GM20431 (cell line): ENCODE data around the gene HSPB2.
"Not testable (repeated sequence)": the region's sequence is repeated elsewhere in the genome, so short reads cannot be mapped to it uniquely, and the experiment has no call there.

Source experiments
- in situ Hi-C: fragments of 300-500 bp; cut with MseI, MboI; formaldehyde crosslinking; loops from one replicate; pipeline ENCODE4 v1.15.0; 2020; ENCODE audit warnings: low sequenced_read_pairs; ENCODE audit not compliant: unreplicated experiment

HSPB2 gene

GRCh38 chr11:111912535-111912934, at the start of gene HSPB2:
TSS of gene HSPB2 (plus strand) at chr11:111912734. CDS start at chr11:111912830, 96 bp downstream.
- in situ Hi-C loops, result no loop called here

GRCh38 chr11:111870113-111870512, 42.4 kb upstream of the HSPB2 start:
- in situ Hi-C loops, result no loop called here

- in situ Hi-C loops, result no loop called here
Measured at GRCh38 chr11:111870522-111870885, 42.0 kb upstream of the HSPB2 start.

- in situ Hi-C loops, result no loop called here
Measured at GRCh38 chr11:111870886-111871692, 41.4 kb upstream of the HSPB2 start, which contains the start of gene ALG9. TSS of gene ALG9 (minus strand) at chr11:111871581. CDS start at chr11:111871482, 99 bp downstream.

GRCh38 chr11:111871693-111872161, 40.8 kb upstream of the HSPB2 start:
- in situ Hi-C loops, result no loop called here

GRCh38 chr11:111878385-111878848, 34.1 kb upstream of the HSPB2 start:
- in situ Hi-C loops, result no loop called here

GRCh38 chr11:111878849-111879636, 33.5 kb upstream of the HSPB2 start, which contains the start of the genes CFAP68 and FDXACB1:
TSS of gene CFAP68 (plus strand) at chr11:111879541. CDS start at chr11:111879561, 20 bp downstream.
TSS of gene FDXACB1 (minus strand) at chr11:111879165. CDS start at chr11:111879132, 33 bp downstream.
- in situ Hi-C loops, result no loop called here

- in situ Hi-C loops, result no loop called here
Measured at GRCh38 chr11:111879637-111879960, 32.9 kb upstream of the HSPB2 start.

- in situ Hi-C loops, result no loop called here
Measured at GRCh38 chr11:111882202-111882601, 30.3 kb upstream of the HSPB2 start.

- in situ Hi-C loops, result not testable (repeated sequence)
Measured at GRCh38 chr11:111885053-111885452, 27.5 kb upstream of the HSPB2 start.

GRCh38 chr11:111886032-111886431, 26.5 kb upstream of the HSPB2 start:
- in situ Hi-C loops, result no loop called here

GRCh38 chr11:111886844-111887243, 25.7 kb upstream of the HSPB2 start:
- in situ Hi-C loops, result no loop called here

- in situ Hi-C loops, result no loop called here
Measured at GRCh38 chr11:111905411-111905810, 7.1 kb upstream of the HSPB2 start.

- in situ Hi-C loops, result no loop called here
Measured at GRCh38 chr11:111906680-111907079, 5.9 kb upstream of the HSPB2 start.

- in situ Hi-C loops, result no loop called here
Measured at GRCh38 chr11:111908639-111909305, 3.8 kb upstream of the HSPB2 start.

GRCh38 chr11:111909378-111909777, 3.2 kb upstream of the HSPB2 start:
- in situ Hi-C loops, result no loop called here

- in situ Hi-C loops, result no loop called here
Measured at GRCh38 chr11:111910676-111911562, 1.6 kb upstream of the HSPB2 start.

- in situ Hi-C loops, result no loop called here
Measured at GRCh38 chr11:111911563-111912401, 752 bp upstream of the HSPB2 start, which contains the start of gene CRYAB. TSS of gene CRYAB (minus strand) at chr11:111911770. CDS start at chr11:111911724, 46 bp downstream.
